LHCN-M2 (cell line): ENCODE results near the gene TAP1. TPM values are rescaled to one million over a fixed set of nuclear protein-coding genes. Genes with fewer than 3 reads are reported as not detected.

Experiments used
- DNase-seq: peaks from one replicate; pipeline ENCODE4 v3.0.0-alpha.2; 2012; ENCODE audit warnings: low read depth
- total RNA-seq: library from RNA; depleted of rRNA; stranded (reverse); fragments of >200 nt; gene quantifications from 2 replicates; pipeline ENCODE4 v1.2.3, GENCODE V29; 2014

Gene TAP1
- total RNA-seq, 1 experiment from 2014 or later, result 56.2 TPM

GRCh38 chr6:32865724-32866443 is 12.4 kb upstream of the TAP1 start:
- DNase-seq, result no peak

- no peak for DNase-seq
These were observed 9.2 kb upstream of the TAP1 start for GRCh38 chr6:32862725-32863124.

GRCh38 chr6:32860674-32861073 is 7.2 kb upstream of the TAP1 start:
- no peak for DNase-seq

GRCh38 chr6:32858194-32858593 is 4.7 kb upstream of the TAP1 start:
- DNase-seq, result no peak

- DNase-seq, result no peak
These were observed 3.8 kb upstream of the TAP1 start for GRCh38 chr6:32857156-32857891.

- no peak for DNase-seq
These were observed 2.1 kb upstream of the TAP1 start for GRCh38 chr6:32855467-32856174.

- peak; percentile 37 for DNase-seq
These were observed 1.1 kb upstream of the TAP1 start for GRCh38 chr6:32854376-32855178.

- peak; percentile 33 for DNase-seq
These were observed 512 bp downstream of the TAP1 start for GRCh38 chr6:32852844-32853540.

GRCh38 chr6:32852018-32852843 is 1.3 kb downstream of the TAP1 start:
- DNase-seq, result peak; percentile 12

GRCh38 chr6:32851025-32851424 is 2.5 kb downstream of the TAP1 start:
- no peak for DNase-seq

- DNase-seq, result no peak
These were observed 4.4 kb downstream of the TAP1 start for GRCh38 chr6:32849126-32849525.

- no peak for DNase-seq
These were observed 5.7 kb downstream of the TAP1 start for GRCh38 chr6:32847795-32848194.

- DNase-seq, result no peak
These were observed 6.5 kb downstream of the TAP1 start for GRCh38 chr6:32847004-32847403.

GRCh38 chr6:32845384-32845884 is 8.1 kb downstream of the TAP1 start:
- DNase-seq, result no peak

- no peak for DNase-seq
These were observed 8.6 kb downstream of the TAP1 start for GRCh38 chr6:32844839-32845383.

- DNase-seq, result peak; percentile 91
These were observed 9.3 kb downstream of the TAP1 start, which contains the start of gene PSMB8 for GRCh38 chr6:32843979-32844838. TSS of gene PSMB8 (minus strand) at chr6:32844047. CDS start at chr6:32843996, 51 bp downstream.

- DNase-seq, result no peak
These were observed 10.0 kb downstream of the TAP1 start for GRCh38 chr6:32843331-32843978.

- no peak for DNase-seq
These were observed 10.8 kb downstream of the TAP1 start for GRCh38 chr6:32842690-32843089.
